ENCODE data around the gene RPLP1.

RPLP1 gene

DNA sequence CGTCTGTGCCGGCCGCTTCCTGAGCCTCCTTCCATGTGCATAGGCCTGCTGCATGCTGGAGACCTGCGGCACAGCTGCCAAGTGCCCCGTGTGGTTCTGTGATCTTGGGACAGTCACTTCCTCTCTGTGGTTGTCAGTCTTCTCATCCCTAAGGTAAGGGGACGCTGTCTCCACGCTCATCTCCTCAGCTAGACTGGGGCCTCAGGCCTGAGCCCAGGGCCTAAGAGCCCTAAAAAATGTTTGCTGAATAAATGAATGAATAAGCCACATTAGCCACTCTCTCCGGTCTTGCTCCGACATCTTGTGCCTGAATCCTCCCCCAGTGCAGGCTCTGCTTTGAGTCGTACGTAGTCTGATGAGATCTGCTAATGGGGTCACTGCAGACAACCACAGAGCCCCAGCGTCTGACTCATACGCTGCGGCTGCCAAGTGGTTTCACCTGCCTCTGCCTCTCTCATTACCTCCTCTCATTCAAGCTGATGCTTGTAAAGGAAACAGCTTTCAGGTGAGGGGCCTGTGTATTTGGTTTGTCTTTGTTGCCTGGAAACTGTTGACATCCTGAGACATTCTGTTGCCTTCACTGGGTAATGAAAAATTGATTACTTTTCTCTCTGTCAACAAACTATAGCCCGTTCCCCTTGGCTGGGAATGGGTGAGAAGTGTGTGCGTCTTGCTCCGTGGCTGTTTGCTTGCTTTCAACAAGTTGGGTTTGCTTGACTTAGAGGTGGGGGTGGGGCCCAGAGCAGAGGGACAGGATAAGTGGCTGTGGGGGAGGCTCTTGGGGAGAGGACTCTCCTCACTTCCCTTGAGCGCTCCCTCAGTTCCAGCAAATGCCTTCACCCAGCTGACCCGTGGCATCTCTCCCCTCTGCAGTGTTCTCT lies 15.9 kb downstream of the RPLP1 start:
- H3K9me3 ChIP-seq (ENCODE audit: control insufficient read depth, low read length): no peaks in the 10 kb centered on the region
- peak overlapping the region; percentile 53 for H2AFZ ChIP-seq
- H3K27me3 ChIP-seq (ENCODE audit: control insufficient read depth, insufficient read depth, low read length): no peaks in the 10 kb centered on the region
- no peak overlapping the region for H3K4me3 ChIP-seq (ENCODE audit: low read depth, low read length)
- H3K4me1 ChIP-seq: peaks cover 2% of the 10 kb centered on the region
- H3K79me2 ChIP-seq: no peaks in the 10 kb centered on the region
- H3K36me3 ChIP-seq (ENCODE audit: control insufficient read depth, insufficient read depth, low read length): no peaks in the 10 kb centered on the region
- peak overlapping the region; percentile 29 for H3K27ac ChIP-seq
- no peak overlapping the region for H3K9ac ChIP-seq
- TF ChIP-seq, protein P1, sequence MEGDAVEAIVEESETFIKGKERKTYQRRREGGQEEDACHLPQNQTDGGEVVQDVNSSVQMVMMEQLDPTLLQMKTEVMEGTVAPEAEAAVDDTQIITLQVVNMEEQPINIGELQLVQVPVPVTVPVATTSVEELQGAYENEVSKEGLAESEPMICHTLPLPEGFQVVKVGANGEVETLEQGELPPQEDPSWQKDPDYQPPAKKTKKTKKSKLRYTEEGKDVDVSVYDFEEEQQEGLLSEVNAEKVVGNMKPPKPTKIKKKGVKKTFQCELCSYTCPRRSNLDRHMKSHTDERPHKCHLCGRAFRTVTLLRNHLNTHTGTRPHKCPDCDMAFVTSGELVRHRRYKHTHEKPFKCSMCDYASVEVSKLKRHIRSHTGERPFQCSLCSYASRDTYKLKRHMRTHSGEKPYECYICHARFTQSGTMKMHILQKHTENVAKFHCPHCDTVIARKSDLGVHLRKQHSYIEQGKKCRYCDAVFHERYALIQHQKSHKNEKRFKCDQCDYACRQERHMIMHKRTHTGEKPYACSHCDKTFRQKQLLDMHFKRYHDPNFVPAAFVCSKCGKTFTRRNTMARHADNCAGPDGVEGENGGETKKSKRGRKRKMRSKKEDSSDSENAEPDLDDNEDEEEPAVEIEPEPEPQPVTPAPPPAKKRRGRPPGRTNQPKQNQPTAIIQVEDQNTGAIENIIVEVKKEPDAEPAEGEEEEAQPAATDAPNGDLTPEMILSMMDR (IDR thresholded peaks at IDR 0.05): no peak
- no peak overlapping the region for H3K4me2 ChIP-seq (ENCODE audit: low read length)

DNA sequence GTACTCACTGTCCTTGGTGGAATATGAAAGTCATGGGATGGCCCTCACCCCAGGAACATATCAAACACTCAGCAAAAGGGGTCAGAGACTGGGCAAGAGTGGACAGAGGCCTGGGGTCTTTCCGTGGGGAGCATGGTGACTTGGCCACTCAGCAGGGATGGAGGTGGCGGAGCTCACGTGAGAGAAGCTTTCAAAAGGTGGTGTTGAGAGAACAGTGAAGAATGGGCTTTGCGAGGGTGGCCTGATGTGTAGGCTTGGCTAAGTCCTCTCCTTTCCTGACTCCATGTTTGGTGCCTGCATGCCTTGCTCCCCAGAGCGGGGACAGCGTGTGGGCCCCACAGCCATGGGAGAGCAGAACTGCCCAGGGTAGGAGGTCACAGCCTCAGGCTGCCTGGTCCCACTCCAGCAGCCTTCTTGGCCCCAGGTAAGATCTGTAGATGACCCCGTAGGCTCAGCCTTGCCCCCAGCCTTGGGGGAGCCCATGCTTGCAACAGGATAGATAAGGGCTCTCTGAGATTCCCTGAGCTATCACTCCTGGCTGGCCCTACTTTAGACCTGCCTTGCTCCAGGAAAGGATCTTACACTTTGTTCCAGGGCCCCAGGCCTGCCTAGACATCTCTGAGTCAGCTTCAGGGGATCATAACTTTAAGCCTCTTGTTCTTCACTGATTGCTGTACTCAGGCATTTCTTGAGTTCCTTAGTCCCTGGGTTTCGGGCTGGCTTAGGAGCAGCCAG lies 17.0 kb downstream of the RPLP1 start:
- no peak overlapping the region for H3K4me3 ChIP-seq (ENCODE audit: low read depth, low read length)
- H2AFZ ChIP-seq: no peak overlapping the region
- H3K36me3 ChIP-seq (ENCODE audit: control insufficient read depth, insufficient read depth, low read length): no peaks in the 10 kb centered on the region
- peaks cover 2% of the 10 kb centered on the region for H3K4me1 ChIP-seq
- no peak overlapping the region for H3K4me2 ChIP-seq (ENCODE audit: low read length)
- TF ChIP-seq, protein P1 (IDR thresholded peaks at IDR 0.05): no peak
- no peaks in the 10 kb centered on the region for H3K9me3 ChIP-seq (ENCODE audit: control insufficient read depth, low read length)
- no peak overlapping the region for H3K27ac ChIP-seq
- no peak overlapping the region for H3K9ac ChIP-seq
- H3K79me2 ChIP-seq: no peaks in the 10 kb centered on the region
- no peaks in the 10 kb centered on the region for H3K27me3 ChIP-seq (ENCODE audit: control insufficient read depth, insufficient read depth, low read length)

DNA sequence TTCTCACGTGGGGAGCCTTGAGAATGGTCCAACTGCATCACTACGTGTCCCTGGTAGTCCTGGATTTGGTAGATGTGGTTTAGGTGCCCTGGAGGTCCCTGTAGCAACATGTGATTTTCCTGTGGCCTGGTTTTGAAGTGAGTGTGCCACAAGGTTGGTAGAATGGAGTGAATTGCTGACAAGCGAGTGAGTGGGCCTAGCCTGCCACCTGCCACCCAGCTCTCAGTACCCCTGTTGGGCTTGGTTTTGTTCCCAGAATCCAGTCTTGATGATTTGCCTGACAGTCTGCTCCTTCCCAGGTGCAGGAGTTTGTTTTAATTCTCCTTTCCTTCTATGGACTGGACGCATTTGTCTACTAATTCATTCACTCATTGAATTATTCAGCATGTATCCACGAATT lies 19.4 kb downstream of the RPLP1 start:
- Histone ChIP-seq H3K27me3 (ENCODE audit: control insufficient read depth, insufficient read depth, low read length) (no peaks in the 10 kb centered on the region), H2AFZ (no peak overlapping the region), H3K4me1 (peaks cover 2% of the 10 kb centered on the region), H3K36me3 (ENCODE audit: control insufficient read depth, insufficient read depth, low read length) (no peaks in the 10 kb centered on the region), H3K4me3 (ENCODE audit: low read depth, low read length) (no peak overlapping the region), H3K9me3 (ENCODE audit: control insufficient read depth, low read length) (no peaks in the 10 kb centered on the region), H3K79me2 (no peaks in the 10 kb centered on the region), H3K27ac (no peak overlapping the region), H3K9ac (no peak overlapping the region), H3K4me2 (ENCODE audit: low read length) (no peak overlapping the region)
- TF ChIP-seq, protein P1 (IDR thresholded peaks at IDR 0.05): no peak

DNA sequence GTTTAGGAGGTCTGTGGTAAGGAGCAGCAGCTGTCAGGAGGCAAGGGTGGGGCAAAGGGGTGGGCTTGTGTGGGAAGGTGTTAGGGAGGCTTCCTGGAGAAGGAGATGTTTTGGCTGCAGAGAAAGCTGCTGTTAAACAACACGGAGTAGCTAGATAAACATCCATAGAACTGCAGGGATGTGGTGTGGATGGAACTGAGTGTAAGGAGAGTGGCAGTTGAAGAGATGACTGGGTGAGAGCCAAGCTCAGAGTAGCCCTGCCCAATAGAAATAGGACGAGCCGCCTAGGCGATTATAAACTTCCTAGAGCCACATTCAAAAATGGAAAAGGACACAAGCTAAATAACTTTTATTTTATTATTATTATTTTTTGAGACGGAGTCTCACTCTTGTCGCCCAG lies 19.9 kb downstream of the RPLP1 start:
- Histone ChIP-seq H3K9me3 (ENCODE audit: control insufficient read depth, low read length) (no peaks in the 10 kb centered on the region), H3K27me3 (ENCODE audit: control insufficient read depth, insufficient read depth, low read length) (no peaks in the 10 kb centered on the region), H2AFZ (no peak overlapping the region), H3K4me2 (ENCODE audit: low read length) (no peak overlapping the region), H3K27ac (no peak overlapping the region), H3K36me3 (ENCODE audit: control insufficient read depth, insufficient read depth, low read length) (no peaks in the 10 kb centered on the region), H3K9ac (no peak overlapping the region), H3K4me3 (ENCODE audit: low read depth, low read length) (no peak overlapping the region), H3K4me1 (peaks cover 2% of the 10 kb centered on the region), H3K79me2 (no peaks in the 10 kb centered on the region)
- TF ChIP-seq, protein P1 (IDR thresholded peaks at IDR 0.05): no peak
